Astrocyte (in vitro differentiated cells and primary cell): Measurements from ENCODE around the gene HELLS. TPM values are rescaled to one million over a fixed set of nuclear protein-coding genes. Genes with fewer than 3 reads are reported as not detected.
"Not testable (repeated sequence)": the region's sequence is repeated elsewhere in the genome, so short reads cannot be mapped to it uniquely, and the experiment has no call there.

Experiments used
- DNase-seq: peaks from one replicate; pipeline ENCODE4 v3.0.0-alpha.2; 2010; ENCODE audit warnings: low read depth
- FAIRE-seq: peaks from 2 replicates; lab custom pipeline; 2011; peaks lifted over from hg19 to GRCh38; lab: Jason Lieb, UNC
- H2AFZ ChIP-seq: 2 replicates; pipeline ENCODE4 v1.6.0; 2012; ENCODE audit warnings: low read depth, low read length, inconsistent platforms
- H3K27ac ChIP-seq: 2 replicates; pipeline ENCODE4 v1.5.1; 2011; ENCODE audit warnings: low read depth, low read length, inconsistent platforms
- H3K27me3 ChIP-seq: 2 replicates; pipeline ENCODE4 v1.6.0; 2011; ENCODE audit warnings: low read length, inconsistent platforms; ENCODE audit not compliant: insufficient read depth
- H3K36me3 ChIP-seq: 2 replicates; pipeline ENCODE4 v1.5.1; 2011; ENCODE audit warnings: low read length, inconsistent platforms; ENCODE audit not compliant: insufficient read depth
- H3K4me1 ChIP-seq: 2 replicates; pipeline ENCODE4 v1.5.1; 2011; ENCODE audit warnings: low read length, inconsistent platforms; ENCODE audit not compliant: insufficient read depth
- H3K4me2 ChIP-seq: 2 replicates; pipeline ENCODE4 v1.6.0; 2012; ENCODE audit warnings: low read length, inconsistent platforms
- H3K4me3 ChIP-seq: 2 replicates; pipeline ENCODE4 v1.5.1; 2011; ENCODE audit warnings: low read depth, mild to moderate bottlenecking, low read length, inconsistent platforms; ENCODE audit not compliant: insufficient read depth
- H3K79me2 ChIP-seq: 2 replicates; pipeline ENCODE4 v1.6.0; 2012; ENCODE audit warnings: mild to moderate bottlenecking, low read length, inconsistent platforms; ENCODE audit not compliant: insufficient read depth
- H3K9ac ChIP-seq: 2 replicates; pipeline ENCODE4 v1.6.0; 2012; ENCODE audit warnings: mild to moderate bottlenecking, low read length, inconsistent platforms
- H3K9me3 ChIP-seq: 2 replicates; pipeline ENCODE4 v1.5.1; 2012; ENCODE audit warnings: low read depth, mild to moderate bottlenecking, low read length, inconsistent platforms; ENCODE audit not compliant: insufficient read depth
- H4K20me1 ChIP-seq: 2 replicates; pipeline ENCODE4 v1.6.0; 2012; ENCODE audit warnings: low read length, inconsistent platforms; ENCODE audit not compliant: insufficient read depth
- H3K27ac Mint-ChIP-seq: one replicate; pipeline ENCODE4 v1.8.0; 2021; ENCODE audit warnings: mild to moderate bottlenecking, mixed read lengths; ENCODE audit not compliant: unreplicated experiment
- H3K27me3 Mint-ChIP-seq: one replicate; pipeline ENCODE4 v1.8.0; 2021; ENCODE audit warnings: low read depth, mixed read lengths; ENCODE audit not compliant: unreplicated experiment
- H3K36me3 Mint-ChIP-seq: one replicate; pipeline ENCODE4 v1.8.0; 2021; ENCODE audit warnings: low read depth, mixed read lengths; ENCODE audit not compliant: unreplicated experiment
- H3K4me1 Mint-ChIP-seq: one replicate; pipeline ENCODE4 v1.8.0; 2021; ENCODE audit warnings: low read depth, mixed read lengths; ENCODE audit not compliant: unreplicated experiment
- H3K4me3 Mint-ChIP-seq: one replicate; pipeline ENCODE4 v1.8.0; 2021; ENCODE audit warnings: mild to moderate bottlenecking, moderate library complexity, mixed read lengths; ENCODE audit not compliant: unreplicated experiment
- H3K9me3 Mint-ChIP-seq: one replicate; pipeline ENCODE4 v1.8.0; 2021; ENCODE audit warnings: mild to moderate bottlenecking, mixed read lengths; ENCODE audit not compliant: unreplicated experiment
- CTCF ChIP-seq: IDR thresholded peaks from 2 replicates; pipeline ENCODE4 v1.5.1; 2011; ENCODE audit warnings: low read depth, mild to moderate bottlenecking, inconsistent platforms, low read length, moderate library complexity; ENCODE audit not compliant: insufficient read depth
- EZH2 ChIP-seq: IDR thresholded peaks from 2 replicates; pipeline ENCODE4 v1.6.1; 2012; ENCODE audit warnings: mild to moderate bottlenecking, low read length, inconsistent platforms; ENCODE audit not compliant: insufficient read depth
- total RNA-seq: library from RNA; stranded (reverse); gene quantifications from 2 replicates; pipeline ENCODE4 v1.2.1, GENCODE V29; 2021

The HELLS gene
- total RNA-seq, 1 donor from 2014 or later, result 23.5 TPM

DNA sequence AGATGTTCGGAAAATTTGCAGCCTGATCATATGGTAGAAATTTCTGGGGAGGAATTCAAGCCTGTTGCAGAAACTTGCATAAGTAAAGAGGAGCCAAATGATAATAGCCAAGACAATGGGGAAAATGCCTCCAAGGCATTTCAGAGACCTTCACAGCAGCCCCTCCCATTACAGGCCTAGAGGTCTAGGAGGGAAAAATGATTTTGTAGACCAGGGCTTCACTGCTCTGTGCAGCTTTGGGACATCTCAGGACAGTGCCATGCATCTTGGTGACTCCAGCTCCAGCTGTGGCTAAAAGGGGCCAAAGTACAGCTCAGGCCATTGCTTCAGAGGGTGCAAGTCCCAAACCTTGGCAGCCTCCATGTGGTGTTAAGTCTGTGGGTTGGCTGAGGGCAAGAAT lies 87.4 kb downstream of the HELLS start:
- FAIRE-seq (no peak), DNase-seq (no peak)
- Histone ChIP-seq H3K4me1 (no peaks in the 10 kb centered on the region), H3K36me3 (no peaks in the 10 kb centered on the region), H3K4me3 (no peak overlapping the region), H3K27me3 (no peaks in the 10 kb centered on the region), H3K79me2 (no peaks in the 10 kb centered on the region), H3K9ac (no peak overlapping the region), H2AFZ (no peak overlapping the region), H3K4me2 (no peak overlapping the region), H3K9me3 (no peaks in the 10 kb centered on the region), H3K27ac (no peak overlapping the region), H4K20me1 (no peaks in the 10 kb centered on the region)
- TF ChIP-seq CTCF, result no peak
- no peak for TF ChIP-seq EZH2
- Mint-ChIP-seq H3K9me3 (peaks cover 29% of the 10 kb centered on the region), H3K4me3 (no peak overlapping the region), H3K36me3 (peaks cover 3% of the 10 kb centered on the region), H3K27ac (no peak overlapping the region), H3K27me3 (no peaks in the 10 kb centered on the region), H3K4me1 (no peaks in the 10 kb centered on the region)

- DNase-seq, FAIRE-seq, H3K79me2 ChIP-seq, H4K20me1 ChIP-seq, H3K27ac ChIP-seq, H3K4me1 Mint-ChIP-seq, H3K36me3 Mint-ChIP-seq, H3K27me3 Mint-ChIP-seq, H3K36me3 ChIP-seq, H3K4me3 ChIP-seq, H2AFZ ChIP-seq, H3K27me3 ChIP-seq, H3K9ac ChIP-seq, H3K4me1 ChIP-seq, H3K4me3 Mint-ChIP-seq, H3K27ac Mint-ChIP-seq, H3K4me2 ChIP-seq, H3K9me3 ChIP-seq: not testable (repeated sequence)
- peaks cover 40% of the 10 kb centered on the region for H3K9me3 Mint-ChIP-seq
Measured at GRCh38 chr10:94638097-94638496, 92.5 kb downstream of the HELLS start.

DNA sequence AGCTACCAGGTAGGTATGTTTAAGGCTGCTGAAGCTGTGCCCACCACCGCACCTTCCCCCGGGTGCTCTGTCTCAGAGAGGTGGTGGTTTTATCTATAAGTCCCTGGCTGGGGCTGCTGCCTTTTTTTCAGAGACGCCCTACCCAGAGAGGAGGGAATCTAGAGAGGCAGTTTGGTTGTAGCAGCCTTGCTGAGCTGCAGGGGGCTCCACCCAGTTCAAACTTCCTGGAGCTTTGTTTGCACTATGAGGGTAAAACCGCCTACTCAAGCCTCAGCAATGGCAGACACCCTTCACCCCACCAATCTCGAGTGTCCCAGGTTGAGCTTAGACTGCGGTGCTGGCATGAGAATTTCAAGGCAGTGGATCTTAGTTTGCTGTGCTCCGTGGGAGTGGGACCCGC lies 94.3 kb downstream of the HELLS start:
- H3K4me2 ChIP-seq, result no peak overlapping the region
- FAIRE-seq (no peak), DNase-seq (no peak)
- H3K36me3 ChIP-seq, result no peaks in the 10 kb centered on the region
- Mint-ChIP-seq H3K9me3 (peaks cover 28% of the 10 kb centered on the region), H3K27ac (no peak overlapping the region), H3K4me1 (peaks cover 6% of the 10 kb centered on the region), H3K27me3 (no peaks in the 10 kb centered on the region), H3K36me3 (peaks cover 2% of the 10 kb centered on the region), H3K4me3 (no peak overlapping the region)
- H3K9me3 ChIP-seq, result no peaks in the 10 kb centered on the region
- H2AFZ ChIP-seq, result no peak overlapping the region
- H3K27me3 ChIP-seq, result no peaks in the 10 kb centered on the region
- H3K79me2 ChIP-seq, result no peaks in the 10 kb centered on the region
- H3K27ac ChIP-seq, result no peak overlapping the region
- H3K4me3 ChIP-seq, result no peak overlapping the region
- no peak overlapping the region for H3K9ac ChIP-seq
- no peaks in the 10 kb centered on the region for H4K20me1 ChIP-seq
- TF ChIP-seq CTCF (no peak), EZH2 (no peak)
- no peaks in the 10 kb centered on the region for H3K4me1 ChIP-seq
